Right kidney (tissue), 1 donor: ENCODE measurements around the gene FNIP1.
"Not testable (repeated sequence)": the region's sequence is repeated elsewhere in the genome, so short reads cannot be mapped to it uniquely, and the experiment has no call there.

Experiments used
- DNase-seq: peaks from one replicate; pipeline ENCODE4 v3.0.0-alpha.2; 2016

The FNIP1 gene

DNA sequence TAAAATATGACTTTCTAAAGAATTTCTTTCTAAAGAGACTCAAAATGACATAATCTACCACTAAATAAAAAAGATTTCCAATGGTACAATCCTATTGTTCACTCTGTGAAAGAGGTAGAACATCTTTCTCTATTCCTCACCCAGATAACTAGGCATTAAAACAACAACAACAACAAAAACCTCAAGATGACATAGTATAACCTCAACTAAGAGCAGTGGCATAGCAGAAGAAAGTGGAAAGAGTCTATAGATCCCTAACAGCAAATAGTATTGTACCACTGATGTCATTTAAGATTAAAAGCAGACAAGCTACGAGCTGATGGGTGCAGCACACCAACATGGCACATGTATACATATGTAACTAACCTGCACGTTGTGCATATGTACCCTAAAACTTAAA, 191.7 kb downstream of the FNIP1 start:
- no peak for DNase-seq

DNA sequence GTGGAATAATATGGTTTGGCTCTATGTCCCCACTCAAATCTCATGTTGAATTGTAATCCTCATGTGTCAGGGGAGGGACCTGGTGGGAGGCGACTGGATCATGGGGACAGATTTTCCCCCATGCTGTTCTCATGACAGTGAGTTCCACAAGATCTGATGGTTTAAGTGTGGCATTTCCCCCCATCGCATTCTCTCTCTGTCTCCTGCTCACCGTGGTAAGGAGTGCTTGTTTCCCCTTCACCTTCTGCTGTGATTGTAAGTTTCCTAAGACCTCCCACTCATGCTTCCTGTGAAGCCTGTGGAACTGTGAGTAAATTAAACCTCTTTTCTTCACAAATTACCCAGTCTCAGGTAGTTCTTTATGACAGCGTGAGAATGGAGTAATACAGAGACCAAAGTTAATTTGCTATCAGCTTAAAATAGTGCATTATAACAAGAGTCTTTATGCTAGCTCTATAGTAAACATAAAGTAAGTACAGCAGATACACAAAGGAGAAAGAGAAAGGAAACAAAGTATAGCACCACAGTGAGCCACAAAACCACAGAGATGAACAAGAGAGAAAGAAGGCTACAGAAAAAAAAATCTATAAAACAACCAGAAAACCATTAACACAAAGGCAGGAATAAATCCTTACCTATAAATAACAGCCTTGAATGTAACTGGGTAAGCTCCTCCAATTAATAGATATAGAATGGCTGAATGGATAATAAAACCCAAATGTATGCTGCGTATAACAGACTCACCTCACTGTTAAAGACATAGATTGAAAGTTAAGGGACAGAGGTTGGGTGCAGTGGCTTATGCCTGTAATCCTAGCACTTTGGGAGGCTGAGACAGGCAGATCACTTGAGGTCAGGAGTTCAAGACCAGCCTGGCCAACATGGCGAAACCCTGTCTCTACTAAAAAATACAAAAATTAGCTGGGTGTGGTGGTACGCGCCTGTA, 201.5 kb downstream of the FNIP1 start:
- DNase-seq, result no peak

DNA sequence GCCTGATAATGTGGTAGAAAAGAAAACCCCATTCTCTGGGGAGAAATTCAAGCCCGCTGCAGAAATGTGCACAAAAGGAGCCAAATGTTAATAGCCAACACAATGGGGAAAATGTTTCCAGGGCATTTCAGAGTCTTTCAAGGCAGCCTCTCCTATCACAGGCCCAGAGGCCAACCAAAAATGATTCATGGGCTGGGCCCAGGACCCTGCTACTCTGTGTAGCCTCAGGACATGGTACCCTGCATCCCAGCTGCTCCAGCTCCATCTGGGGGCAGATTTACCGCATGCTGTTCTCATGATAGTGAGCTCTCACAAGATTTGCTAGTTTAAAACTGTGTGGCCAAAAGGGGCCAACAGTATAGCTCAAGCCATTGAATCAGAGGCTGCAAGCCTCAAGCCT, 202.9 kb downstream of the FNIP1 start:
- DNase-seq, result no peak

DNA sequence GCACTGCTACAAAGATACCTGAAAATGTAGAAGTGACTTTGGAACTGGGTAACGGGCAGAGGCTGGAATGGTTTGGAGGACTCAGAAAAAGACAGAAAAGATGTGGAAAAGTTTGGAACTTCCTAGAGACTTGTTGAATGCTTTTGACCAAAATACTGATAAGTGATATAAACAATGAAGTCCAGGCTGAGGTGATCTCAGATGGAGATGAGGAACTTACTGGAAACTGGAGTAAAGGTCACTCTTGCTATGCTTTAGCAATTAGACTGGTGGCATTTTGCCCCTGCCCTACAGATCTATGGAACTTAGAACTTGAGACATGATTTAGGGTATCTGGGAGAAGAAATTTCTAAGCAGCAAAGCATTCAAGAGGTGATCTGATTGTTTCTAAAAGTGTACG, 203.4 kb downstream of the FNIP1 start:
- DNase-seq, result not testable (repeated sequence)
